Neural progenitor cell (in vitro differentiated cells): ENCODE results near the gene PF4V1. TPM values are rescaled to one million over a fixed set of nuclear protein-coding genes. Genes with fewer than 3 reads are reported as not detected.

Experiments
- DNase-seq: peaks from one replicate; pipeline ENCODE4 v3.0.0-alpha.2; 2016; ENCODE audit warnings: low spot score
- H2AFZ ChIP-seq: fragments of 200-600 bp; sonication (generic); replicated peaks from 2 replicates; pipeline ENCODE4 v1.6.1; 2016; ENCODE audit warnings: antibody characterized with exemption
- H3F3A ChIP-seq: fragments of 200-600 bp; sonication (generic); 2 replicates; pipeline ENCODE4 v1.6.1; 2016; ENCODE audit warnings: antibody characterized with exemption, low read depth
- H3K27ac ChIP-seq: fragments of 200-600 bp; sonication (generic); 2 replicates; pipeline ENCODE4 v1.5.1; 2016; ENCODE audit warnings: mild to moderate bottlenecking
- H3K27me3 ChIP-seq: fragments of 200-600 bp; sonication (generic); 2 replicates; pipeline ENCODE4 v1.6.1; 2016; ENCODE audit warnings: mild to moderate bottlenecking, moderate library complexity
- H3K36me3 ChIP-seq: fragments of 200-600 bp; sonication (generic); 2 replicates; pipeline ENCODE4 v1.5.1; 2016
- H3K4me1 ChIP-seq: fragments of 200-600 bp; sonication (generic); 2 replicates; pipeline ENCODE4 v1.6.1; 2016; ENCODE audit warnings: mixed run types
- H3K4me2 ChIP-seq: fragments of 200-600 bp; sonication (generic); 2 replicates; pipeline ENCODE4 v1.6.1; 2016
- H3K4me3 ChIP-seq: fragments of 200-600 bp; sonication (generic); 2 replicates; pipeline ENCODE4 v1.5.1; 2016
- H3K79me2 ChIP-seq: fragments of 200-600 bp; sonication (generic); 2 replicates; pipeline ENCODE4 v1.6.1; 2016; ENCODE audit warnings: low read depth
- H3K9ac ChIP-seq: fragments of 200-600 bp; sonication (generic); 2 replicates; pipeline ENCODE4 v1.6.1; 2016
- H3K9me3 ChIP-seq: fragments of 200-600 bp; sonication (generic); 2 replicates; pipeline ENCODE4 v1.5.1; 2016; ENCODE audit warnings: low read depth
- H4K20me1 ChIP-seq: fragments of 200-600 bp; sonication (generic); 2 replicates; pipeline ENCODE4 v1.6.1; 2016; ENCODE audit warnings: low read depth
- H3K27ac Mint-ChIP-seq: 3 replicates; pipeline ENCODE4 v1.8.0; 2021; ENCODE audit warnings: mixed read lengths
- H3K27me3 Mint-ChIP-seq: 2 replicates; pipeline ENCODE4 v1.8.0; 2022; ENCODE audit warnings: low read depth, mild to moderate bottlenecking, inconsistent platforms, moderate library complexity, mixed read lengths; ENCODE audit not compliant: insufficient read depth
- H3K36me3 Mint-ChIP-seq: 3 replicates; pipeline ENCODE4 v1.8.0; 2021; ENCODE audit warnings: mixed read lengths
- H3K4me1 Mint-ChIP-seq: 3 replicates; pipeline ENCODE4 v1.8.0; 2021; ENCODE audit warnings: mixed read lengths
- H3K4me3 Mint-ChIP-seq: 3 replicates; pipeline ENCODE4 v1.8.0; 2021; ENCODE audit warnings: mild to moderate bottlenecking, moderate library complexity, mixed read lengths
- H3K9me3 Mint-ChIP-seq: 3 replicates; pipeline ENCODE4 v1.8.0; 2020; ENCODE audit warnings: mixed read lengths
- CTCF ChIP-seq: fragments of 200-600 bp; sonication (generic); IDR thresholded peaks from 2 replicates; pipeline ENCODE4 v1.5.1; 2017; ENCODE audit warnings: antibody characterized with exemption, mild to moderate bottlenecking
- EZH2 ChIP-seq: fragments of 200-600 bp; sonication (generic); IDR thresholded peaks from 2 replicates; pipeline ENCODE4 v1.6.1; 2017; ENCODE audit warnings: antibody characterized with exemption, mild to moderate bottlenecking, moderate library complexity
- EZH2phosphoT487 ChIP-seq: fragments of 200-600 bp; sonication (generic); IDR thresholded peaks from 2 replicates; pipeline ENCODE4 v1.6.1; 2017; ENCODE audit warnings: antibody characterized with exemption
- total RNA-seq: library from RNA; depleted of rRNA; stranded (reverse); fragments of >200 nt; gene quantifications from 2 replicates; pipeline ENCODE4 v1.2.3, GENCODE V29; 2015; ENCODE audit warnings: low replicate concordance

PF4V1 gene
- total RNA-seq, 1 donor from 2014 or later = not detected

DNA sequence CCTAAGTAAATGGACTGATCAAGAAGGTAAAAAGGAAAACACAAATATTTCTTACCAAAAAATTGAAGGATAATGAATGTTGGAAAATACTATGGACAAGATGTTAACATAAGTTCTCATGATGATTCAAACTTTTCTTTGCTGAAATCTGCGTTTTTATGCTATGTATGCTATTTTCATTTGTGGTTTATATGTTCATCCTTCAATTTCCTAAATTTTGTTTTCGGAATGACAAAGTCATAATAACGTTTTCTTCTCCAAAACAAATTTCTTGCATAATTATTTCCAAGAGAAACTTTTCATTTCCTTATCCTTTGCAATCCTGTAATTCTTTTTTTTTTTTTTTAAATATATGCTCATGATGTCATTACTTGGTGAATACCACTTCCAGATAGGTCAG, 7.8 kb downstream of the PF4V1 start:
- Histone ChIP-seq H3K4me1 (peaks cover 3% of the 10 kb centered on the region), H3F3A (no peaks in the 10 kb centered on the region), H2AFZ (no peak overlapping the region), H3K9ac (no peak overlapping the region), H4K20me1 (no peaks in the 10 kb centered on the region), H3K4me2 (no peak overlapping the region), H3K79me2 (no peaks in the 10 kb centered on the region), H3K27me3 (peaks cover under 1% of the 10 kb centered on the region), H3K4me3 (no peak overlapping the region), H3K9me3 (no peaks in the 10 kb centered on the region), H3K36me3 (no peaks in the 10 kb centered on the region), H3K27ac (no peak overlapping the region)
- no peak for TF ChIP-seq EZH2phosphoT487
- TF ChIP-seq CTCF = no peak
- TF ChIP-seq EZH2 = no peak
- Mint-ChIP-seq H3K9me3 (no peaks in the 10 kb centered on the region), H3K27ac (no peak overlapping the region), H3K4me3 (no peak overlapping the region), H3K27me3 (peaks cover 4% of the 10 kb centered on the region), H3K4me1 (peaks cover 3% of the 10 kb centered on the region), H3K36me3 (no peaks in the 10 kb centered on the region)
- DNase-seq = no peak

GRCh38 chr4:73862322-73862721, 9.2 kb downstream of the PF4V1 start:
- H3K27ac Mint-ChIP-seq = no peak overlapping the region
- no peak overlapping the region for H3K4me2 ChIP-seq

GRCh38 chr4:73864365-73864764, 11.3 kb downstream of the PF4V1 start:
- no peaks in the 10 kb centered on the region for H3K79me2 ChIP-seq
- no peak overlapping the region for H3K4me2 ChIP-seq
- no peaks in the 10 kb centered on the region for H3K9me3 Mint-ChIP-seq
- no peak overlapping the region for H3K27ac Mint-ChIP-seq
- no peaks in the 10 kb centered on the region for H4K20me1 ChIP-seq
- H3K27me3 Mint-ChIP-seq = peaks cover 4% of the 10 kb centered on the region
- H3K36me3 ChIP-seq = no peaks in the 10 kb centered on the region
- no peak overlapping the region for H3K4me3 ChIP-seq
- no peaks in the 10 kb centered on the region for H3K9me3 ChIP-seq
- H3K27me3 ChIP-seq = peaks cover 34% of the 10 kb centered on the region
- H3K36me3 Mint-ChIP-seq = no peaks in the 10 kb centered on the region
- peaks cover 1% of the 10 kb centered on the region for H3K4me1 ChIP-seq
- H3K27ac ChIP-seq = no peak overlapping the region
- DNase-seq = peak; percentile 36
- no peaks in the 10 kb centered on the region for H3F3A ChIP-seq
- TF ChIP-seq EZH2 (no peak), EZH2phosphoT487 (no peak), CTCF (peak; percentile 47)
- no peak overlapping the region for H3K9ac ChIP-seq
- peaks cover 3% of the 10 kb centered on the region for H3K4me1 Mint-ChIP-seq
- H3K4me3 Mint-ChIP-seq = no peak overlapping the region
- peak overlapping the region; percentile 66 for H2AFZ ChIP-seq

More at GRCh38 chr4:73862322-73862721, 9.2 kb downstream of the PF4V1 start:
- no peaks in the 10 kb centered on the region for H3F3A ChIP-seq
- no peaks in the 10 kb centered on the region for H3K36me3 Mint-ChIP-seq
- H3K9ac ChIP-seq = no peak overlapping the region
- no peak overlapping the region for H3K4me3 ChIP-seq
- H3K27ac ChIP-seq = no peak overlapping the region
- no peaks in the 10 kb centered on the region for H3K36me3 ChIP-seq
- TF ChIP-seq EZH2phosphoT487 = no peak
- TF ChIP-seq CTCF = no peak
- TF ChIP-seq EZH2 = no peak
- peaks cover 4% of the 10 kb centered on the region for H3K27me3 Mint-ChIP-seq
- peaks cover 14% of the 10 kb centered on the region for H3K27me3 ChIP-seq
- peaks cover 3% of the 10 kb centered on the region for H3K4me1 Mint-ChIP-seq
- no peak overlapping the region for H3K4me3 Mint-ChIP-seq
- H3K4me1 ChIP-seq = peaks cover 3% of the 10 kb centered on the region
- H3K79me2 ChIP-seq = no peaks in the 10 kb centered on the region
- H3K9me3 ChIP-seq = no peaks in the 10 kb centered on the region
- H2AFZ ChIP-seq = no peak overlapping the region
- DNase-seq = no peak
- no peaks in the 10 kb centered on the region for H4K20me1 ChIP-seq
- H3K9me3 Mint-ChIP-seq = no peaks in the 10 kb centered on the region
